HG03025 (cell line): Measurements from ENCODE around the gene VDAC1.
"Not testable (repeated sequence)": the region's sequence is repeated elsewhere in the genome, so short reads cannot be mapped to it uniquely, and the experiment has no call there.

ENCODE experiments used
- ATAC-seq: cut with Tn5 transposase; IDR thresholded peaks from one replicate; pipeline ENCODE4 v1.9.1; 2021; ENCODE audit warnings: mild to moderate bottlenecking, moderate library complexity; ENCODE audit not compliant: unreplicated experiment, low FRiP score

The VDAC1 gene

DNA sequence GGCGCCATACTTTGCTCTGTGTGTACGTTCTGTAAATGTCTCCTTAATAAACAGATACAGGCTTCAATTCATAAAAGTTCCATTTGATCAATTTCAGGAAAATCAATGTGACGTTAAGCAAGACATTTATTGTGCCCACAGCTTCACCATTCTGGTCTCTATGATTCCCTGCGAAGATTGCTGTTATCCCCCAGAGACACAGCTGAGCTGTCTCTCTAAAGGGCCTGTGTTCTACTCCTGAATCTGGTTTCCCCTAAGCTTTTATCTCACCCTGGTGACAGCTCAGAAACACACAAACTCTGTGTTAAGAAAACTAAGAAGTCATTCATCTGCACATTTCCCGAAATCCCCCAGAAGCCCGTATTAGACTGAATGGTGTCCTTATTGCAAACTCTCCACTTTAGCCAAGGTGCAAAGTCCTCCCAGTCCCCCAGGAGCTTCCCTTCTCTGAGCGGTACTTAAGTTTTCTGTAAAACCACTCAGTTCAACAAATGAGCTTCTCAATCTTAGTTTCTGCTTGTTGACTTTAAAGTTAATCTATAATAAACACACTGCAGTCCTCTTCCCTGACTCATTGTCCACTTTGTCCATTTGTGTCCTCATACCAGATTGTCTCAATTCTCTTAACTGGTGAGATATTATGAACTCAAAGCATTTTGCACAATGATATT is 35.0 kb downstream of the VDAC1 start:
- no peak for ATAC-seq

DNA sequence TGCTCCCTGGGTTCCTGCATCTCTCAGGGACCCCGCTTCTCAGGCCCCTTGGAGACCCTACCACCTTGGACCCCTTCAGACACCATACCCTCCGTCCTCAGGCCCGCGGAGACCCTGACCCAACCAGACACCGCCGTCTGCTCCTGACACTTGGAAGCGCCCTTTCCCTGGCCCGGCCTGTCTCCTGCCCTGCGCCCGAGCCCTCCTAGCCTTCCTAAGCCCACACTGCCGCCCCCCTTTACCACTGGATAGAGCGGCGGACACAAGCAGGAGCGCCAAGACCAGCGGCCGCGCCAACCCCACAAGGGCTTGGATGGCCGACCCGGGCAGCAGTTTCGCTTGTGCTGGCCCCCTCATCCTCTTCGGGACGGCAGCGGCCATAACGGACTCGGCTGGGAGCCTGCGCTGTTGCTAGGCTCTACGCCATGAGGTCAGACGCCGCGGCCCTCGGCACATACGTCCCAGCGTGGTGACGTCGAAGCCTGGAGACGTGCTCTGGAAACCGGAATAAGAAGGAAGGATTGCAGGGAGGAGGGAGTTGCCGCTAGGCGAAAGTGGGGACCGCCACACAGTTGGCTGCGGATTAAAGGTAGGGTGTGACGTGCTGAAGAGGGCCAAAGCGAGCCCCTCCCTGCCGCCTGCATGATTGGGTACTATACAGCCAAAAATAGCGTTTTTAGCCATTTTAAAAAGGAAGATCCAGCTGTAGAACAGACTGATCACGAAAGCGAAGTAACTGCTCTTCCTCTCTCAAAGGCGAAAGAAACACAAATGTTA is 36.4 kb downstream of the VDAC1 start, which contains the start of gene C5orf15:
Gene C5orf15, minus strand, starts transcription at position 422 of the 777 bp plus-strand sequence. Its CDS starts 41 bp downstream, at position 381.
- peak; percentile 95 for ATAC-seq

DNA sequence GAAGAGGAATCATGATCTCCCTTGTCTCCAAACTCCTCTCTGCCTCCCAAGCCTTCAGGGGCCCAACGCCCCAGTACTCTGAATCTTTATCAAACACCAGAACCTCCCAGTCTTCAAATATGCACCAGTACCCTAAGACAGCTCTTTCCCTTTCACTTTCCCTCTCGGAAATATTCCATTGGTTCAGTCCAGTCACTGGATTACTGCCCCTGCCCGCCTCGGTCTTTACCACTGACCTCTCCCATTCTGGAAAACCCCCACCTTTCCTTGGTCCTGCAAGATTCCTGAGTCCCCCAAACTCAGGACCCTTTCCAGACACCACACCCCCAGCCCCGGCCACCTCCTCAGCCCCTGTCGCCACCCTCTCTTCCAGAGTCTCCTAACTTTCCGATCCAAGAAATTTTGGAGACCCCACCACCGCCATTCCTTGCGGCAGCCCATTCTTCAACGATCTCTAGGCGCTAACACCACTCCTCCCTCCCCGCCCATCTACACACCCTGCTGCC is 37.0 kb downstream of the VDAC1 start:
- peak; percentile 3 for ATAC-seq

DNA sequence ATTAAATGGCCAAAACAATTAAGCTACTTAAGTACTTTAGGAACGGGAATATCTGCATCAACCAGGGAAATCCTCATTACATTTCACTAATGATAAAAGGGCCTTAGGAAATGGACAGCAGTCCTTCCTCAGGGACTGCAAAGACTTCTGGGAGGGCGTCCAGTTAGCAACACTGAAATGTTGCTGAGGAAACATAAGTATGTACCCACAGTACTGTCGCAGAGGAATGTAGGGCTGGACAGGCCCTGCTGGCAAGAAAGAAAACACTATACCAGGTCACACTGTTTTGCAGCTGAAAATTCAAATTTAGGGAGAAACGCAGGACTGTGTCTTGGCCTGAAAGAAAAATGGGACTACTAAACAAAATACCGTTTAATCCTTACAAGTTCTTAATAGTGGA is 37.7 kb downstream of the VDAC1 start:
- no peak for ATAC-seq

DNA sequence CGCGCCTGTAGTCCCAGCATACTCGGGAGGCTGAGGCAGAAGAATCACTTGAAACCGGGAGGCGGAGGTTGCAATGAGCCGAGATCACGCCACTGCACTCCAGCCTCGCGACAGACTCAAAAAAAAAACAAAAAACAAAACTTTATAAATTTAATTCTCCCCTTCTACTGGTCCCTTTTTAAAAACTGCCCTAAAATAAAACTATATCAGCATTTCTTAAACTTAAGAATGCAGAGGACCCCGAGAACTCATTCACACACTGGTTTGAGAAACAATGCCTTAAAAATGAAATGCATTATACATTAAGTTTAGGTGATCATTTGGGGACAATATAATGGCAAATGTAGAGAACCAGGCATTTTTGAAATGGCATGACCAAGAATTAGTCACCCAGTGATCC is 38.7 kb downstream of the VDAC1 start:
- no peak for ATAC-seq

DNA sequence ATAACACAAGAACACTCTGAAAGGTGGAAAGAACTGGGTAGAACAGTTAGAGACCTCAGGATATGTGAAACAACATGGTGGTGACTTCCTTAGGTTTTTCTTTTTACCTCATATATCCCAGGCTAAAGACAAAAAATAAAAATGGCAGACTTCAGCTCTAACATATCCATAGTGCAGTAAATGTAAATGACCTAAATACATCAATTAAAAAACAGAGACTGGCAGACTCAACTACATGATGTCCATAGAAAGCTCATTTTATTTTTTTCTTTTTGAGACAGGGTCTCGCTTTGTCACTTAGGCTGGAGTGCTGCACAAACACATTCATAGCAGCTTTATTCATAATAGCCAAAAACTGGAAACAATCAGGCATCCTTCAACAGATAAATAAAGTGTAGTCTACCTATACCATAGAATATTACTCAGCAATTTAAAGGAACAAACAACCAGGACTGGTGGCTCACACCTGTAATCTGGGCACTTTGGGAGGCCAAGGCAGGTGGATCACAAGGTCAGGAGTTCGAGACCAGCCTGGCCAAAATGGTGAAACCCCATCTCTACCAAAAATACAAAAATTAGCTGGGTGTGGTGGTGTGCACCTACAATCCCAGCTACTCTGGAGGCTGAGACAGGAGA is 41.2 kb downstream of the VDAC1 start:
- ATAC-seq: no peak

DNA sequence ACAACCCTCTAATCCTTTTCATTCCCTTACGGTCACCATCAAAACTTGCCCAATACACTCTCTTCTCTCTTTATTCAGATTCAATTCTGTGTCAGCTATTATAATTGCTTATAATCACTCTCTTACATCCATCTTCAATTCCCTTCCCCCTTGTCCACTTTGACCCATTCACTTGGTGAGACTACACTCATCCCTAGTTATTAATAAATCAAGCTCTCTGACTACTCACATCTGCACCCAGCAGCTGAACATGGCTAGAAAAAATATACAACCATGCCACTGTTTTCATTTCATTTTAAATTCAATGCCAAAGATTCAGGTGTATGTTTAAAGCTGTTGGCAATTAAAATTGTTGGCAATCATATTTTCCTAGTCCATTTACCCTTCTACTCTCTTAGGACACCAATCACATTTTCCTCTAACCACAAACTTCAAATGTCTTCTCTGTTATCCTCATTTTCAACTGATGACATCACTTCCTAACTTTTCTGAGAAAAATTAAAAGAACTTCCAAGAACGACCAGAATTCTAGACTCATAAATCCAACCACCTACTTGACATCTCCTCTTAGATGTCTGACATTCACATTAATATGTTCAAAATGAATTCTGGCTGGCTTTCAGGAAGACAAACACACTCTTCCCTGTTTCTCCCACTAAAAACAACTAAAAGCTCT is 41.8 kb downstream of the VDAC1 start:
- ATAC-seq: no peak

DNA sequence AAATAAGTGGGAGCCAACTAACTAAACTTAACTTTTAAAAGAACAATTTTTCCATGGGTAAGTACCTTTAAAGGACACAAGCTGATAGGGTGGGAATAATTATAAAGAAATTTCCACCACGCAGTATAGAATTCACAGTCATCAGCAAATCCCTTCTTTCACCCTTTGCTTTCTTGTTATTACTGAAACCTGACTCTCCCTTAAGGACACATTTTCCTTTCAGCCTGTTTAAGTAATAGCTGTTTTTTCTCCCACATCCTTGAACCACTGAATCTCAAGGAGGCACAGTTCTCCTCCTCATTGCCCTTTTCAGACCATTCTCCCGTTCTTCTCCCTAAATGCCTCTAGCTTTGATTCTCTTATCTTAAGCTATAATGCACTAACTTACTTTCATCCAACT is 42.6 kb downstream of the VDAC1 start:
- no peak for ATAC-seq

DNA sequence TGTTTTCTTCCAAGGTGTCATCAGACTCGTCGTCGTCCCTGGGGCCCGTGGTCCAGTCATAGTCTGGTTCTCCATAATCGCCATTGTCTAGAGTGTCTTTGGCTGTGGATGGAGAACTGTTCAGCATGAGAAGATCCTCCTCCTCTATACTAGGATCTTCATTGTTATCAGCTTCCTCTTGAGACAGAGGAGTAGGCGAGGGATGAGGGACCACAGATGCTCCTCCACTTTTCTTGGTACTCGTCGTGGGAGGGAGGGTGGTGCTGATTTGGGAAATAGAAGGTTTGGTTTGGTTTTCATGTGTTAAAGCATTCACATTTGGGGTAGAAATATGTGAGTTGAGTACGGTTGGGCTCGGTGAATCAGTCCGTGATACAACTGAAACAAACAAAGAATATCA is 45.1 kb downstream of the VDAC1 start:
- ATAC-seq: no peak

DNA sequence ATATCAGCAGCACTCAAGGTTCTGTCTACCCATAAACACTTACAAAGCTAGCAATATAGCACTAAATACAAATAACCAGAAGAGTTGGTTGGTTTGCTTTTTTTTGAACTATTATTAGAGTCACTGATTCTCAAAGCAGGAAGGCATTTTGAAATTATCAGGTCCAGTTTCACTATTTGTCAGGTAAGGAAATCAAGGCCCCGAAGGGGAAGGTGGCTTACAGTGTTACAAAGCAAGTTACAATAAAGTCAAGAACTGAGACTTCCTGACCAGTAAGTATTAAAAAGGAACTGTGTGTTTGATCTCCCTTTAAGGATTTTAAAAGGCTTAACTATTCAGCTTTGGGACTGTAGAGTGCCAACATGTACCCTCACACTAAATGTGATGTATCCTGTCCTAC is 47.2 kb downstream of the VDAC1 start:
- ATAC-seq: peak; percentile 52

DNA sequence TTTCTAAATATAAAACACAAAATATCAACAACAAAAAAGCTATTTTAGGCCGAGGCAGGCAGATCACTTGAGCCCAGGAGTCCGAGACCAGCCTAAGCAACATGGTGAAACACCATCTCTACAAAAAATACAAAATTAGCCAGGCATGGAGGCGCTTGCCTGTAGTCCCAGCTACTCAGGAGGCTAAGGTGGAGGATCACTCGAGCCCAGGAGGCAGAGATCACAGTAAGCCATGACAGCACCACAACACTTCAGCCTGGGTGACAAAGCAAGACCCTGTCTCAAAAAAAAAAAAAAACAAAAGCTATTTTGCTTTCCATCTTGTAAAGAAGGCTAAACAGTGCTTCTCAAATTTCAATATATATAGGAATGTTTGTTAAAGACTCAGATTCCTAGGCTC is 47.7 kb downstream of the VDAC1 start:
- ATAC-seq: peak; percentile 5

DNA sequence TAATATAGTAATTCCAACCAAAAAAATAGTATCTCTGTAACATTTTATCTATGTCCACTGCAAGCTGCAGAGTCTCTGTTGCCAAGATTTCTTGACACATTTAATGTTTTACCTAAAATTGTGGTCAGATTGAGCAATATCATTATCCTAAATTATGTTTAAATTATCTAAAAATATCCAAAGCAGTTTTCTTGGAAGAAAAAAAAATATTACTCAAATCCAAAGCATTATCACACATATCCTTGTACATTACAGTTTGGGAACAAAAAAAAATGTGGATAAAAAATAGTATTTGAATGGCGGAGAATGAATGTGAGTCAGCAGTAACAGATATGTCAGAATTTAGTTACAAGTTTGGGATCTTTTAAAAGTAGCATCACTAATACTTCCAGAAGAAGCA is 48.6 kb downstream of the VDAC1 start:
- not testable (repeated sequence) for ATAC-seq

DNA sequence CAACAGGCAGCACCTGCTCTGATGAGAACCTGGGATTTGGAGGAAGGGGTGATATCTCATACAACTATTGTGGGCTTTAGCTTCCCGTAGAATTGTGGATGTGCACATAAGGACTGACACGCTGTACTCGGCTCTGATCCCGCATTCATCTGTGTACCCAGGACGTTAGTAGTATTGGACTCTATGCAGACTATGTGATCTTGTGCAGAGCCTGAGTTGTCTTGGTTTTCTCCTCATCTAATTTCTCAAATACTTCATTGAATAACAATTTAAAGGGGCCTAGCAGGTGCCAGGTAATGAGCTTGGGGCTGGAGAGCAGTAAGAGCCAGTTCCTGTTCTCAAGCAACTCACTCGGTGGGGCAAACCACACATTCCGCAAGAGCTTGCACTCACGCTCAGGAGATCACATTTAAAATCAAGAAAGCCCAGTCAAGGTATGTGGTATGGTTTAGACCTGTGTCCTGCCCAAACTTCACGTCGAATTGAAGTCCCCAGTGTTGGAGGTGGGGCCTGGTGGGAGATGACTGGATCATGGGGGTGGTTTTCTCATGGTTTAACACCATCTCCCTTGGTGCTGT is 51.1 kb downstream of the VDAC1 start:
- ATAC-seq: no peak

DNA sequence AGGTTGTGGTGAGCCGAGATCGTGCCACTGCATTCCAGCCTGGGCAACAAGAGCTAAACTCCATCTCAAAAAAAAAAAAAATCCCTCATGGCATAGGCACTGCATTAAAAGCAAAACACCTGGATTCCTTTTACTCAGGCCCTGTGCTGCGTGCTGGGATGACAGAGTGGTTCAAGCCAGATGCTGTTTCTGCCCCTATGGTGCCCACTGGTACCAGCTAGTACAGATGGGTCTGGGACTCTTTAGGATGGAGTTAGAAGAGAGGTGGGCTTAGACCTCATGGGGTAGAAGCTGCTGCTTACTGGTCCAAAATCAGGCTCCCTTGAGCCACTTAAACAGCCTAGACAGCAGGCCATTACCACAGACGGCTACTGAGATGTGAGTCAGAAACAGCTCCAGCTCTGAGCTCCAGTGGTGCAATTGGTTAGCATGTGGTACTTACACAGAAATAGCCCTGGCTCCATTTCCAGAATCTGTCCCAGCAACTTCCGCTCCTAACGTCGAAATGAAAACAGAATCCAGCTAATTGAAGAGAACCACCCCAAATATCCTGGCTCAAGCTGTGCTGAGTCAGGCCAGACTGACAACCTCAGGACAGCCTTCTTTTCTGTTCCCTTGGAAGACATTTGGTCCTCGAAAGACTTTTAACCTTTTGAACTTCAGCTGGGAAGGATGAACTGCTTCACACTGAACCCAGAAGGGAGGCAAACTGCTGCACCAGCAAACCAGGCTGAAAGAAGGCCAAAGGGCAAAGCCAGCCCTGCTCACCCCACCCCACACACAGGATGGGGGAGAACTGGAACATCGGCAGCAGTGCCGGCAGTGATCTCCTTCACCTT is 51.8 kb downstream of the VDAC1 start:
- ATAC-seq: no peak

DNA sequence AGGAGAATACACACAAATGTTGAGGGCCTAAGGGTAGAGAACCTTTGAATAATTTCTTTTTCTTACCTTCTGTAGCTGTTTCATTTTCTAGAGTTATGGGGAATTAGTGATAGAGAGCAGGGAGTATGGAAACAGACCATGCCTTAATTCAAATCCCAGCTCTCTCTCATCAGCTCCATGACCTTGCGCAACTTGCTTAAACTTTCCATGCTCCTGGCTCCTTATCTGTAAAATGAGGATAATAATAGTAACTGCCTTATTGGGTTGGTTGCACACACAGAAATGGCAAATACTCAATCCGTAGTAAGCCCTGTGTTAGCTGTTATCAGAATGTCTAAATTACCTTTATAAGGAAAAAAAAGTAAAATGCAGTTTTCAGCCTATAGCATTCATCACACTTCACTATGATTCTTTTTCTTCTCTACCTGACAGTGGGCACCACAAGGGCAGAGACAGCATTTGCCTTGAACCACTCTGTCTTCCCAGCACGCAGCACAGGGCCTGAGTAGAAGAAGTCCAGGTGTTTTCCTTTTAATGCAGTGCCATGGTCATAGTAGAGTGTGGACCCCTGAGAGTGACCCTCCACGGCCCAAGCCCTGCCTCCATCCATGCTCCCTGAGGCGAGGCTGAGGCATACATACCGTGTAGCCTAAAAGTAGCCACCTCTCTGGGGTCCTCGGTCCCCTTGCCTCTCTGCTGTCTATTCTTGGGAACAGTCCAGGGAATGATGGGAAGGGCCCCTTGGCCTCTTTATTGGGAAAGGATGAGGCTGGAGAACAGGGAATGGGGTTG is 53.8 kb downstream of the VDAC1 start:
- ATAC-seq: no peak

DNA sequence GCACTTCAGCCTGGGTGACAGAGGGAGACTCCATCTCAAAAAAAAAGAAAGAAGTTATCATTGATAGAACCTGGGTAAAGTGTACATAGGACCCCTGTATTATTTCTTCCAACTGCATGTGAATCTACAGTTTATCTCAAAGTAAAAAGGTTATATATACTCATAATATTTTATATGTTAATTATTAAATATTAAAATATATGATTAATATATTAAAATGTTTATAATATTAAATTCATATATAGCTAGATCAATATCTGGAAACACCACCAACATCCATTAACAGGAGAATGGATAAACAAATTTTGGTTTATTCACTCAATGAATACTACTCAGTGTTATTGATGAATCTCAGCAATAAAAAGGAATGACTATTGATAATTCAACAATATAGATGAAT is 56.1 kb downstream of the VDAC1 start:
- no peak for ATAC-seq

DNA sequence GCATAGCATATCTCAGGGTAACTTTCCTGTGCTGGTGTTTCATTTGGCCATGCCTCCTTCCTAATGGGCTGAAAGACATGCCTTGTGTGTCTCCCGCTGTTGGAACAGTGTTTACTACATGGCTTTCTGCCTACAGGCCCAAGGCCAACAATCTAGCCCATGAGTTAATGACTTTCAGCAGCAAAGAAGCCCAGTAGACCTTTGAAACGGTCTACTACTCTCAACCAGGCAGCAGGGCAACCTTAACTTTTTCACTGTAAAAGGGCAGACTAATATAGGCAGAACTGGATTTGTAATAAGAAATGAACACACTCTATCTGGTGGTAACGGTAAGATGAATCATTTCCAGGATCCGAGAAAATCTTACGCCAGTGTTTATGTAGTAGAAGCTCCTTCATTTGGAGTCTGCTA is 57.3 kb downstream of the VDAC1 start:
- ATAC-seq: no peak

DNA sequence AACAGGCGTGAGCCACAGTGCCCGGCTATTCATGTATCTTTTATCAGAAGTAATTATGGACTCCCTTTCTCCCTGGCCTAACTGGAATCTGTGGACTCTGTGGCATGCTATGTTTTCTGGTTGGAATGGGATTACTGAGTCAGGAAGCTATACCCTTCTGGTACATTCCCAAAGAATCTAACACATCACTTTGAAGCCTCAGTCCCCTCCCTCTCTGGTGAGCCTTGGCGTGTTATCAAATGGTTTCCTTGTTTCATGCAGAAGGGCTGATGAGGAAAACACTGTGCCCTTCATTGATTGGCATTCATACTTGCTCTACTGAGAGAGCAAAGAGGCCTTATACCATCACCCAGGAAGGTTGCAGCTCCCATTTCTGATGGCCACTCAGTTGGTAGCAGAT is 59.2 kb downstream of the VDAC1 start:
- ATAC-seq: no peak
